ENCODE measurements around the gene MTR.

The MTR gene

DNA sequence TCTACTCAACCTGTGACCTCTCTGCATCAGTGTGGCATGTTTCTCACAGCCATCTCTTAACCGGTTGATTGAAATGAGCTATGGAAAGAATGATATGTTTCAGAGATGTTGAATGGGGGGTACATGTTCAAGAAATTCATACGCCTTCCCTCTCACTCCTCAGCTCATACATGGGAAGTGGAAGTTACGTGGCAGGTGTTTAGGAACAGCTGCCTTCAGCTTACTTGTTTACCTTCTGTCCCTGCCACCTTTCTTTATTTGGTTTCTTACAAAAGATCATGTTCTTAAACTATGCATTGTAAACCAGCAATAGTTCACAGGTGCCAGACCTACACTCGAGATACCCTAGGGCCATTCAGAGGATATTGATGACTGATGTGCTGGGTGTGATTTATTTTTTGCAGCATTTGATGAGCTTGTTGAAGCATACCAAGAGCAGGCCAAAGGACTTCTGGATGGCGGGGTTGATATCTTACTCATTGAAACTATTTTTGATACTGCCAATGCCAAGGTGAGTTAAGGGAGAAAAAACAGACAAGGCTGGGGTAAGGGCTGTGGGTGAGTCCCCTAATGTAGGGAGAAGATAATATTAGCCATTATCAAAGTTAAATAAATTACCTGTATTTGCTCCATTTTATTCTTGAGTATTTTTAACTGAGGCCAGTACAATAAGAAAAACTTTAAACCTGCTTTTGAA lies 17.4 kb downstream of the MTR start:
- Histone ChIP-seq H3K36me3 (ENCODE audit: control insufficient read depth, insufficient read depth, low read length) (peaks cover 6% of the 10 kb centered on the region), H3K27me3 (replicated peaks; ENCODE audit: control insufficient read depth, insufficient read depth, low read length) (no peaks in the 10 kb centered on the region), H3K4me3 (replicated peaks; ENCODE audit: low read depth, low read length) (no peak overlapping the region)
- no peak for DNase-seq (ENCODE audit: extremely low read depth, insufficient read length)
- TF ChIP-seq, protein P1, sequence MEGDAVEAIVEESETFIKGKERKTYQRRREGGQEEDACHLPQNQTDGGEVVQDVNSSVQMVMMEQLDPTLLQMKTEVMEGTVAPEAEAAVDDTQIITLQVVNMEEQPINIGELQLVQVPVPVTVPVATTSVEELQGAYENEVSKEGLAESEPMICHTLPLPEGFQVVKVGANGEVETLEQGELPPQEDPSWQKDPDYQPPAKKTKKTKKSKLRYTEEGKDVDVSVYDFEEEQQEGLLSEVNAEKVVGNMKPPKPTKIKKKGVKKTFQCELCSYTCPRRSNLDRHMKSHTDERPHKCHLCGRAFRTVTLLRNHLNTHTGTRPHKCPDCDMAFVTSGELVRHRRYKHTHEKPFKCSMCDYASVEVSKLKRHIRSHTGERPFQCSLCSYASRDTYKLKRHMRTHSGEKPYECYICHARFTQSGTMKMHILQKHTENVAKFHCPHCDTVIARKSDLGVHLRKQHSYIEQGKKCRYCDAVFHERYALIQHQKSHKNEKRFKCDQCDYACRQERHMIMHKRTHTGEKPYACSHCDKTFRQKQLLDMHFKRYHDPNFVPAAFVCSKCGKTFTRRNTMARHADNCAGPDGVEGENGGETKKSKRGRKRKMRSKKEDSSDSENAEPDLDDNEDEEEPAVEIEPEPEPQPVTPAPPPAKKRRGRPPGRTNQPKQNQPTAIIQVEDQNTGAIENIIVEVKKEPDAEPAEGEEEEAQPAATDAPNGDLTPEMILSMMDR (IDR thresholded peaks at IDR 0.05; ENCODE audit: insufficient read depth, low read length, poor library complexity, severe bottlenecking) = no peak

DNA sequence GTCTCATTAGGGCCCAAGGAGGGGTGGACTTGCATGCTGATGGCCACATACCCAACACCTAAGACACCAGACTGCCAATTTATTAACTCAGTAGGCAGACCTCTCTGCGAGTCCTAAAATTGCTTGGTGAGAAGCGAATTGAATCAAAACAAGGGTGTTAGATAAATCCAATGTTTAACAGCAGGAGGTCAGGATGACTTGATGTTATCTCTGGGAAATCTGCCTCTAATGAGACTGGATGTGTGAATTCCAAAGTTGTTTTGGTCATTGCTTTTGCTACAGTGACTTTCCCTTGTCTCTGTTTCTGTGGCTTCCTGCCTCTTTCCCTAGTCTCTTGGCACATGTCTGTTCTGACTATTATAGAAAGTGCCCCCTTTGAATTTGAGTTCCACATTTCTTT lies 20.8 kb downstream of the MTR start:
- H3K4me3 ChIP-seq (replicated peaks; ENCODE audit: low read depth, low read length) = no peak overlapping the region
- TF ChIP-seq, protein P1 (IDR thresholded peaks at IDR 0.05; ENCODE audit: insufficient read depth, low read length, poor library complexity, severe bottlenecking) = no peak
- DNase-seq (ENCODE audit: extremely low read depth, insufficient read length) = no peak
- H3K27me3 ChIP-seq (replicated peaks; ENCODE audit: control insufficient read depth, insufficient read depth, low read length) = no peaks in the 10 kb centered on the region
- H3K36me3 ChIP-seq (ENCODE audit: control insufficient read depth, insufficient read depth, low read length) = peaks cover 9% of the 10 kb centered on the region

DNA sequence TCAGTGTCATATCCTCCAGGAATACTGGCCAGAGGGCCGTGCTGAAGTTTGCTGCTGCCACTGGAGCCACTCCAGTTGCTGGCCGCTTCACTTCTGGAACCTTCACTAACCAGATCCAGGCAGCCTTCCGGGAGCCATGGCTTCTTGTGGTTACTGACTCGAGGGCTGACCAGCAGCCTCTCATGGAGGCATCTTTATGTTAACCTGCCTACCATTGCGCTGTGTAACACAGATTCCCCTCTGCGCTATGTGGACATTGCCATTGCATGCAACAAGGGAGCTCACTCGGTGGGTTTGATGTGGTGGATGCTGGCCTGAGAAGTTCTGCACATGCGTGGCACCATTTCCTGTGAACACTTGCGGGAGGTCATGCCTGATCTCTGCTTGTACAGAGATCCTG lies 24.8 kb downstream of the MTR start:
- TF ChIP-seq, protein P1 (IDR thresholded peaks at IDR 0.05; ENCODE audit: insufficient read depth, low read length, poor library complexity, severe bottlenecking) = no peak
- DNase-seq (ENCODE audit: extremely low read depth, insufficient read length) = no peak
- Histone ChIP-seq H3K27me3 (replicated peaks; ENCODE audit: control insufficient read depth, insufficient read depth, low read length) (no peaks in the 10 kb centered on the region), H3K4me3 (replicated peaks; ENCODE audit: low read depth, low read length) (no peak overlapping the region), H3K36me3 (ENCODE audit: control insufficient read depth, insufficient read depth, low read length) (peaks cover 9% of the 10 kb centered on the region)

DNA sequence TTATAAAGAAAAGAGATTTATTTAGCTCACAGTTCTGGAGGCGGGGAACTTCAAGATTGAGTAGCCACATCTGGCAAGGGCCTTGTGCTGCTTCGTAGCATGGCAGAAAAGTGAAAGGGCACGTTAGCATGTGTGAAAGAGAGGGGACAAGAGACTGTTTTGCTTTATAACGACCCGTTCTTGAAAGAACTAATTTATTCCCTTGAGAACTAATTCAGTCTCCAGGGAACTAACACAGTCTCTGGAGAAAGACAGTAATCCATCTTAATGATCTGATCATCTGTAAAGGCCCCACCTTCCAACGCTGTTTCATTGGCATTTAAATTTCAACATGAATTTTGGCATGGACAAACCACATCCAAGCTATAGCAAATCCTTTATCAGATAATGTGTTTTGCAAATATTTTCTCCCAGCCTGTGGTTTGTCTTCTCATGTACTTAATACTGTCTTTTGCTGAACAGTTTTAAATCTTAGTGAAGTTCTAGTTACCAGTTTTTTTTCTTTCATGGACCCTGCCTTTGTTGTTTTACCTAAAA lies 26.1 kb downstream of the MTR start:
- DNase-seq (ENCODE audit: extremely low read depth, insufficient read length) = no peak
- Histone ChIP-seq H3K4me3 (replicated peaks; ENCODE audit: low read depth, low read length) (no peak overlapping the region), H3K27me3 (replicated peaks; ENCODE audit: control insufficient read depth, insufficient read depth, low read length) (no peaks in the 10 kb centered on the region), H3K36me3 (ENCODE audit: control insufficient read depth, insufficient read depth, low read length) (peaks cover 9% of the 10 kb centered on the region)
- TF ChIP-seq, protein P1 (IDR thresholded peaks at IDR 0.05; ENCODE audit: insufficient read depth, low read length, poor library complexity, severe bottlenecking) = no peak

DNA sequence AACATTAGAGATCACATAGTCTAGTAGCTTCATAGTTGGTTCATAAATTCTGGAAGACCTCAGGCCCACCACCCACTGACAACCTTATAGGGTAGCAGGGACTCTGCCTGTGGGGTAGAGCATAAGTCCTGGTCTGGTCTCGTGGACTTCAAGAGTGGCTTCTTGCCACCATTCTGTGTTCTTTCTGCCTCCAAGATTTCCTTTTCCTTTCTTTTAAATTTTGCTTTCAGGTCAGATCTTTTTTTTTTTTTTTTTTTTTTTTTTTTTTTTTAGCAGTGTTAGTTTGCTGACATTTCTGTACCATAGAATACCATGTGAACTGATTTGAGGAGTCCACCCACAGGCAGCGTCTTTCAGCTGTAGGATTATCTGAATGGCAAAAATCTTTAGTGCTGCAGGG lies 28.5 kb downstream of the MTR start:
- no peak overlapping the region for H3K4me3 ChIP-seq (replicated peaks; ENCODE audit: low read depth, low read length)
- H3K36me3 ChIP-seq (ENCODE audit: control insufficient read depth, insufficient read depth, low read length) = peaks cover 11% of the 10 kb centered on the region
- DNase-seq (ENCODE audit: extremely low read depth, insufficient read length) = no peak
- no peaks in the 10 kb centered on the region for H3K27me3 ChIP-seq (replicated peaks; ENCODE audit: control insufficient read depth, insufficient read depth, low read length)
- TF ChIP-seq, protein P1 (IDR thresholded peaks at IDR 0.05; ENCODE audit: insufficient read depth, low read length, poor library complexity, severe bottlenecking) = no peak

All from GM06990 (cell line).